OCI-LY7 (cell line): ENCODE results near the gene AMY2B. TPM values are rescaled to one million over a fixed set of nuclear protein-coding genes. Genes with fewer than 3 reads are reported as not detected.
"Not testable (repeated sequence)": the region's sequence is repeated elsewhere in the genome, so short reads cannot be mapped to it uniquely, and the experiment has no call there.

Experiments
- BruUV-seq: library from RNA; stranded (reverse); fragments of 400-500 nt; replicated peaks from 2 replicates; lab custom pipeline; 2021; lab: Mats Ljungman, UMichigan
- CTCF ChIA-PET: fragments of 300-600 bp; sonication (Branson Sonifier 250); formaldehyde crosslinking; loops from one replicate; lab custom pipeline; 2022; ENCODE audit warnings: antibody characterized with exemption; ENCODE audit not compliant: unreplicated experiment; lab: Charles Lee
- POLR2A ChIA-PET: fragments of 300-600 bp; sonication (Branson Sonifier 250); formaldehyde crosslinking; loops from one replicate; lab custom pipeline; 2022; ENCODE audit warnings: antibody characterized with exemption; lab: Charles Lee
- DNase-seq: peaks from one replicate; pipeline ENCODE4 v3.0.0-alpha.2; 2015; ENCODE audit warnings: low spot score
- H2AFZ ChIP-seq: fragments of 200-600 bp; sonication (generic), shearing (Covaris generic); 2 replicates; pipeline ENCODE4 v1.6.1; 2014; ENCODE audit warnings: mild to moderate bottlenecking, antibody characterized with exemption, low read length, moderate library complexity
- H3K27ac ChIP-seq: fragments of 200-600 bp; sonication (generic); 2 replicates; pipeline ENCODE4 v1.5.1; 2014; ENCODE audit warnings: mixed run types, low read depth, mild to moderate bottlenecking, moderate library complexity, low read length, inconsistent platforms; ENCODE audit not compliant: poor library complexity, severe bottlenecking
- H3K36me3 ChIP-seq: fragments of 200-600 bp; sonication (generic); 2 replicates; pipeline ENCODE4 v1.6.1; 2014; ENCODE audit warnings: mild to moderate bottlenecking, antibody characterized with exemption, low read length, moderate library complexity, mixed read lengths; ENCODE audit not compliant: insufficient read depth
- H3K4me1 ChIP-seq: fragments of 200-600 bp; sonication (generic); 2 replicates; pipeline ENCODE4 v1.5.1; 2014; ENCODE audit warnings: mild to moderate bottlenecking, low read length; ENCODE audit not compliant: insufficient read depth, poor library complexity, severe bottlenecking
- H3K4me2 ChIP-seq: fragments of 200-600 bp; sonication (generic); 2 replicates; pipeline ENCODE4 v1.6.1; 2014; ENCODE audit warnings: mild to moderate bottlenecking, low read length
- H3K4me3 ChIP-seq: fragments of 200-600 bp; sonication (generic); 2 replicates; pipeline ENCODE4 v1.5.1; 2014; ENCODE audit warnings: mild to moderate bottlenecking, low read depth, low read length; ENCODE audit not compliant: poor library complexity, severe bottlenecking
- H3K79me2 ChIP-seq: fragments of 200-600 bp; sonication (generic); 2 replicates; pipeline ENCODE4 v1.6.1; 2016; ENCODE audit warnings: low read depth, mild to moderate bottlenecking, low read length, moderate library complexity, mixed read lengths; ENCODE audit not compliant: insufficient read depth
- H3K9me2 ChIP-seq: fragments of 200-600 bp; sonication (generic); 2 replicates; pipeline ENCODE4 v1.6.1; 2016; ENCODE audit warnings: mild to moderate bottlenecking, low read length, mixed read lengths; ENCODE audit not compliant: insufficient read depth
- H3K9me3 ChIP-seq: fragments of 200-600 bp; sonication (generic); 2 replicates; pipeline ENCODE4 v1.6.1; 2014; ENCODE audit warnings: mild to moderate bottlenecking, mixed run types, low read length, mixed read lengths
- H4K20me1 ChIP-seq: fragments of 200-600 bp; sonication (generic); 2 replicates; pipeline ENCODE4 v1.6.1; 2014; ENCODE audit warnings: mild to moderate bottlenecking, antibody characterized with exemption, low read length, moderate library complexity, mixed read lengths; ENCODE audit not compliant: insufficient read depth
- CTCF ChIP-seq: fragments of 200-600 bp; sonication (generic); conservative IDR thresholded peaks from 2 replicates; pipeline ENCODE4 v1.5.1; 2014; ENCODE audit warnings: mild to moderate bottlenecking, antibody characterized with exemption, low read length, moderate library complexity, mixed read lengths
- EZH2phosphoT487 ChIP-seq: fragments of 200-600 bp; sonication (generic); IDR thresholded peaks from 2 replicates; pipeline ENCODE4 v1.6.1; 2018; ENCODE audit warnings: low read depth, borderline replicate concordance, mild to moderate bottlenecking, mixed run types, antibody characterized with exemption, low read length, moderate library complexity, mixed read lengths
- intact Hi-C: fragments of 100-400 bp; cut with micrococcal nuclease; formaldehyde crosslinking; loops from one replicate; pipeline ENCODE4 v1.10.0; 2022; ENCODE audit not compliant: unreplicated experiment
- total RNA-seq, 2 experiments: library from RNA; depleted of rRNA in 1 of 2; stranded (reverse); fragments of >200 nt in 1 of 2; shearing (Covaris generic) in 1 of 2; gene quantifications; 2 replicates each; pipeline ENCODE4 v1.2.3, GENCODE V29; 2014 to 2022

Gene AMY2B
- total RNA-seq, 2 experiments from 2014 or later: 5.7 TPM

GRCh38 chr1:103583887-103584286 lies 12.5 kb downstream of the AMY2B start:
- POLR2A ChIA-PET: no interaction called here
- no peaks in the 10 kb centered on the region for H3K79me2 ChIP-seq
- TF ChIP-seq EZH2phosphoT487 (no peak), CTCF (no peak)
- H2AFZ ChIP-seq: no peak overlapping the region
- no peak overlapping the region for H3K4me2 ChIP-seq
- H3K4me1 ChIP-seq: no peaks in the 10 kb centered on the region
- no TSS peak for BruUV-seq
- CTCF ChIA-PET: no interaction called here
- H3K9me3 ChIP-seq: no peaks in the 10 kb centered on the region
- no peaks in the 10 kb centered on the region for H3K9me2 ChIP-seq
- H3K4me3 ChIP-seq: no peak overlapping the region
- intact Hi-C loops: no loop called here
- no peaks in the 10 kb centered on the region for H3K36me3 ChIP-seq
- DNase-seq: no peak
- no peaks in the 10 kb centered on the region for H4K20me1 ChIP-seq
- no peak overlapping the region for H3K27ac ChIP-seq

- no peaks in the 10 kb centered on the region for H3K79me2 ChIP-seq
- ChIA-PET POLR2A (no interaction called here), CTCF (no interaction called here)
- H3K9me3 ChIP-seq: no peaks in the 10 kb centered on the region
- H3K27ac ChIP-seq: no peak overlapping the region
- no peaks in the 10 kb centered on the region for H4K20me1 ChIP-seq
- TF ChIP-seq EZH2phosphoT487 (no peak), CTCF (no peak)
- no peaks in the 10 kb centered on the region for H3K36me3 ChIP-seq
- no peak overlapping the region for H3K4me3 ChIP-seq
- H3K4me2 ChIP-seq: no peak overlapping the region
- intact Hi-C loops: no loop called here
- no peaks in the 10 kb centered on the region for H3K4me1 ChIP-seq
- no TSS peak for BruUV-seq
- no peak overlapping the region for H2AFZ ChIP-seq
- no peaks in the 10 kb centered on the region for H3K9me2 ChIP-seq
- no peak for DNase-seq
Measured at GRCh38 chr1:103584537-103584936, 13.1 kb downstream of the AMY2B start.

- not testable (repeated sequence) for BruUV-seq, H2AFZ ChIP-seq, H3K79me2 ChIP-seq
Measured at GRCh38 chr1:103602740-103603139, 31.4 kb downstream of the AMY2B start.

More at GRCh38 chr1:103602740-103603139, 31.4 kb downstream of the AMY2B start:
- DNase-seq, H3K36me3 ChIP-seq, POLR2A ChIA-PET, intact Hi-C loops, H3K4me2 ChIP-seq, CTCF ChIA-PET, H3K4me3 ChIP-seq, H3K9me2 ChIP-seq, H3K27ac ChIP-seq, H3K9me3 ChIP-seq, H3K4me1 ChIP-seq, H4K20me1 ChIP-seq: not testable (repeated sequence)
